Stimulated activated naive CD8-positive, alpha-beta T cell treated with anti-CD3 and anti-CD28 coated beads, Interleukin-15, Interleukin-2, amounts not matched to agents 100 U/mL and 50 U/mL, for 24 hours (primary cell): ENCODE results near the gene BCL6B.

Experiments used
- ATAC-seq: fragments of 150-1000 bp; cut with Tn5 transposase; one replicate; pipeline ENCODE4 v1.10.0; 2021
- DNase-seq: peaks from one replicate; pipeline ENCODE4 v3.0.0; 2021

Gene BCL6B

GRCh38 chr17:7010523-7010922 lies 12.3 kb upstream of the BCL6B start:
- DNase-seq (no peak), ATAC-seq (no peak)

GRCh38 chr17:7011415-7011814 lies 11.4 kb upstream of the BCL6B start:
- DNase-seq, result no peak
- no peak for ATAC-seq

GRCh38 chr17:7011942-7012254 lies 11.0 kb upstream of the BCL6B start:
- DNase-seq, result no peak
- no peak for ATAC-seq

GRCh38 chr17:7014261-7014994 lies 8.4 kb upstream of the BCL6B start:
- peak; percentile 91 for ATAC-seq

GRCh38 chr17:7014995-7015958 lies 7.6 kb upstream of the BCL6B start:
- DNase-seq (peak; percentile 81), ATAC-seq (peak; percentile 30)

More at GRCh38 chr17:7014261-7014994, 8.4 kb upstream of the BCL6B start:
- peak; percentile 98 for DNase-seq

- DNase-seq (peak; percentile 56), ATAC-seq (no peak)
Observed at GRCh38 chr17:7016418-7016817, 6.4 kb upstream of the BCL6B start.

- no peak for ATAC-seq
Observed at GRCh38 chr17:7016886-7017826, 5.7 kb upstream of the BCL6B start.

GRCh38 chr17:7017827-7018200 lies 5.0 kb upstream of the BCL6B start:
- no peak for ATAC-seq
- DNase-seq, result peak; percentile 72

More at GRCh38 chr17:7016886-7017826, 5.7 kb upstream of the BCL6B start:
- no peak for DNase-seq

- DNase-seq (no peak), ATAC-seq (no peak)
Observed at GRCh38 chr17:7018331-7018964, 4.4 kb upstream of the BCL6B start.

GRCh38 chr17:7019367-7019766 lies 3.5 kb upstream of the BCL6B start:
- no peak for ATAC-seq
- no peak for DNase-seq

GRCh38 chr17:7019839-7020519 lies 2.9 kb upstream of the BCL6B start:
- ATAC-seq, result no peak
- no peak for DNase-seq

- no peak for DNase-seq
- no peak for ATAC-seq
Observed at GRCh38 chr17:7020894-7021664, 1.8 kb upstream of the BCL6B start.

GRCh38 chr17:7021993-7022778 lies 664 bp upstream of the BCL6B start:
- peak; percentile 82 for ATAC-seq
- peak; percentile 89 for DNase-seq

GRCh38 chr17:7023576-7024401 lies 939 bp downstream of the BCL6B start:
- peak; percentile 76 for ATAC-seq

GRCh38 chr17:7024402-7024785 lies 1.5 kb downstream of the BCL6B start:
- DNase-seq, result no peak
- ATAC-seq, result no peak

More at GRCh38 chr17:7023576-7024401, 939 bp downstream of the BCL6B start:
- DNase-seq, result peak; percentile 94

GRCh38 chr17:7025245-7025644 lies 2.4 kb downstream of the BCL6B start:
- ATAC-seq (no peak), DNase-seq (no peak)

- no peak for DNase-seq
- no peak for ATAC-seq
Observed at GRCh38 chr17:7026471-7027115, 3.7 kb downstream of the BCL6B start.

GRCh38 chr17:7027335-7027734 lies 4.5 kb downstream of the BCL6B start:
- DNase-seq, result no peak
- ATAC-seq, result no peak
